Calu3 (cell line): ENCODE measurements around the gene L1TD1. TPM values are rescaled to one million over a fixed set of nuclear protein-coding genes. Genes with fewer than 3 reads are reported as not detected.
"Not testable (repeated sequence)": the region's sequence is repeated elsewhere in the genome, so short reads cannot be mapped to it uniquely, and the experiment has no call there.

Experiments
- BruUV-seq: library from RNA; stranded (reverse); fragments of 400-500 nt; replicated peaks from 2 replicates; lab custom pipeline; 2021; lab: Mats Ljungman, UMichigan
- CTCF ChIA-PET: fragments of 300-600 bp; sonication (Branson Sonifier 250); formaldehyde crosslinking; loops from one replicate; lab custom pipeline; 2022; ENCODE audit warnings: antibody characterized with exemption; lab: Charles Lee
- DNase-seq: peaks from one replicate; pipeline ENCODE4 v3.0.0; 2022
- H3K27ac Mint-ChIP-seq: one replicate; pipeline ENCODE4 v1.8.0; 2022; ENCODE audit warnings: mixed read lengths; ENCODE audit not compliant: unreplicated experiment
- H3K27me3 Mint-ChIP-seq: one replicate; pipeline ENCODE4 v1.8.0; 2022; ENCODE audit warnings: mixed read lengths; ENCODE audit not compliant: unreplicated experiment
- H3K36me3 Mint-ChIP-seq: one replicate; pipeline ENCODE4 v1.8.0; 2022; ENCODE audit warnings: mild to moderate bottlenecking, moderate library complexity, mixed read lengths; ENCODE audit not compliant: insufficient read depth, unreplicated experiment
- H3K4me1 Mint-ChIP-seq: one replicate; pipeline ENCODE4 v1.8.0; 2022; ENCODE audit warnings: mild to moderate bottlenecking, low read depth, mixed read lengths; ENCODE audit not compliant: unreplicated experiment
- H3K4me3 Mint-ChIP-seq: one replicate; pipeline ENCODE4 v1.8.0; 2022; ENCODE audit warnings: mild to moderate bottlenecking, low read depth, moderate library complexity, mixed read lengths; ENCODE audit not compliant: unreplicated experiment
- H3K9me3 Mint-ChIP-seq: one replicate; pipeline ENCODE4 v1.8.0; 2022; ENCODE audit warnings: low read depth, mixed read lengths; ENCODE audit not compliant: unreplicated experiment
- CTCF ChIP-seq: fragments of 200-600 bp; IDR thresholded peaks from one replicate; pipeline ENCODE4 v1.8.0; 2022; ENCODE audit warnings: antibody characterized with exemption; ENCODE audit not compliant: unreplicated experiment
- intact Hi-C: fragments of 100-400 bp; cut with micrococcal nuclease; formaldehyde crosslinking; loops from one replicate; pipeline ENCODE4 v1.10.0; 2022; ENCODE audit not compliant: unreplicated experiment
- total RNA-seq: library from RNA; stranded (reverse); gene quantifications from 2 replicates; pipeline ENCODE4 v1.2.3, GENCODE V29; 2022

L1TD1 gene
- total RNA-seq, 1 experiment from 2014 or later = not detected

- intact Hi-C loops = no loop called here
- BruUV-seq = no TSS peak
- Mint-ChIP-seq H3K36me3 (no peaks in the 10 kb centered on the region), H3K4me3 (no peak overlapping the region), H3K4me1 (no peaks in the 10 kb centered on the region), H3K9me3 (peaks cover 11% of the 10 kb centered on the region), H3K27me3 (no peaks in the 10 kb centered on the region), H3K27ac (no peak overlapping the region)
- CTCF ChIA-PET = no interaction called here
- DNase-seq = no peak
- TF ChIP-seq CTCF = no peak
Observed at GRCh38 chr1:62213075-62213914, 18.6 kb downstream of the L1TD1 start.

GRCh38 chr1:62218604-62219003, 24.0 kb downstream of the L1TD1 start:
- TF ChIP-seq CTCF = no peak
- no peaks in the 10 kb centered on the region for H3K9me3 Mint-ChIP-seq
- DNase-seq = no peak
- no peaks in the 10 kb centered on the region for H3K27me3 Mint-ChIP-seq
- intact Hi-C loops = no loop called here
- no peak overlapping the region for H3K27ac Mint-ChIP-seq
- CTCF ChIA-PET = no interaction called here
- H3K36me3 Mint-ChIP-seq = no peaks in the 10 kb centered on the region
- no peaks in the 10 kb centered on the region for H3K4me1 Mint-ChIP-seq
- BruUV-seq = no TSS peak
- H3K4me3 Mint-ChIP-seq = no peak overlapping the region

GRCh38 chr1:62220456-62220855, 25.8 kb downstream of the L1TD1 start:
- H3K4me1 Mint-ChIP-seq, H3K4me3 Mint-ChIP-seq, H3K36me3 Mint-ChIP-seq, H3K9me3 Mint-ChIP-seq, BruUV-seq, H3K27me3 Mint-ChIP-seq, intact Hi-C loops, DNase-seq, H3K27ac Mint-ChIP-seq, CTCF ChIA-PET: not testable (repeated sequence)

- no peak overlapping the region for H3K27ac Mint-ChIP-seq
- no peak for TF ChIP-seq CTCF
- DNase-seq = no peak
- H3K4me3 Mint-ChIP-seq = no peak overlapping the region
- H3K27me3 Mint-ChIP-seq = no peaks in the 10 kb centered on the region
- no peaks in the 10 kb centered on the region for H3K4me1 Mint-ChIP-seq
- intact Hi-C loops = no loop called here
- CTCF ChIA-PET = no interaction called here
- H3K36me3 Mint-ChIP-seq = no peaks in the 10 kb centered on the region
- H3K9me3 Mint-ChIP-seq = no peaks in the 10 kb centered on the region
- no TSS peak for BruUV-seq
Observed at GRCh38 chr1:62221171-62221570, 26.5 kb downstream of the L1TD1 start.

- H3K9me3 Mint-ChIP-seq = no peaks in the 10 kb centered on the region
- H3K27me3 Mint-ChIP-seq = no peaks in the 10 kb centered on the region
- no peak for TF ChIP-seq CTCF
- H3K36me3 Mint-ChIP-seq = no peaks in the 10 kb centered on the region
- no peaks in the 10 kb centered on the region for H3K4me1 Mint-ChIP-seq
- no peak overlapping the region for H3K4me3 Mint-ChIP-seq
- CTCF ChIA-PET = no interaction called here
- no TSS peak for BruUV-seq
- H3K27ac Mint-ChIP-seq = no peak overlapping the region
- no peak for DNase-seq
- intact Hi-C loops = no loop called here
Observed at GRCh38 chr1:62222321-62222720, 27.7 kb downstream of the L1TD1 start.
